OCI-LY1 (cell line): ENCODE measurements around the gene SLC25A33.

Source experiments
- H2AFZ ChIP-seq: fragments of 200-600 bp; sonication (generic), shearing (Covaris generic); 2 replicates; pipeline ENCODE4 v1.6.0; 2014; ENCODE audit warnings: antibody characterized with exemption, mild to moderate bottlenecking, low read length
- H3F3A ChIP-seq: fragments of 200-600 bp; sonication (generic), shearing (Covaris generic); 2 replicates; pipeline ENCODE4 v1.6.0; 2014; ENCODE audit warnings: mild to moderate bottlenecking, antibody characterized with exemption, low read length, moderate library complexity; ENCODE audit not compliant: insufficient read depth
- H3K27ac ChIP-seq: fragments of 200-600 bp; sonication (generic); 2 replicates; pipeline ENCODE4 v1.5.1; 2014; ENCODE audit warnings: low read length, mixed run types, mild to moderate bottlenecking, low read depth; ENCODE audit not compliant: poor library complexity, severe bottlenecking
- H3K27me3 ChIP-seq: fragments of 200-600 bp; sonication (generic); 2 replicates; pipeline ENCODE4 v1.6.0; 2014; ENCODE audit warnings: antibody characterized with exemption, mild to moderate bottlenecking, low read length, moderate library complexity; ENCODE audit not compliant: insufficient read depth
- H3K36me3 ChIP-seq: fragments of 200-600 bp; sonication (generic); 2 replicates; pipeline ENCODE4 v1.6.1; 2014; ENCODE audit warnings: mild to moderate bottlenecking, antibody characterized with exemption, low read length, moderate library complexity, mixed read lengths; ENCODE audit not compliant: insufficient read depth
- H3K4me1 ChIP-seq: fragments of 200-600 bp; sonication (generic); 2 replicates; pipeline ENCODE4 v1.5.1; 2014; ENCODE audit warnings: mild to moderate bottlenecking, low read length, moderate library complexity; ENCODE audit not compliant: insufficient read depth, severe bottlenecking
- H3K4me2 ChIP-seq: fragments of 200-600 bp; sonication (generic), shearing (Covaris generic); 2 replicates; pipeline ENCODE4 v1.6.1; 2014; ENCODE audit warnings: low read length
- H3K4me3 ChIP-seq: fragments of 200-600 bp; sonication (generic); 2 replicates; pipeline ENCODE4 v1.5.1; 2014; ENCODE audit warnings: low read length, low read depth, mild to moderate bottlenecking, mixed read lengths; ENCODE audit not compliant: poor library complexity, severe bottlenecking
- H3K79me2 ChIP-seq: fragments of 200-600 bp; shearing (Covaris generic); 2 replicates; pipeline ENCODE4 v1.6.1; 2016; ENCODE audit warnings: mixed run types, low read length, mixed read lengths; ENCODE audit not compliant: insufficient read depth
- H3K9ac ChIP-seq: fragments of 200-600 bp; sonication (generic), shearing (Covaris generic); 2 replicates; pipeline ENCODE4 v1.6.1; 2014; ENCODE audit warnings: mild to moderate bottlenecking, low read length, mixed read lengths
- H3K9me2 ChIP-seq: fragments of 200-600 bp; sonication (generic), shearing (Covaris generic); 2 replicates; pipeline ENCODE4 v1.6.1; 2014; ENCODE audit warnings: low read depth, mild to moderate bottlenecking, low read length, mixed read lengths
- H3K9me3 ChIP-seq: fragments of 200-600 bp; shearing (Covaris generic); 2 replicates; pipeline ENCODE4 v1.6.1; 2014; ENCODE audit warnings: low read length, mixed read lengths
- H4K20me1 ChIP-seq: fragments of 200-600 bp; sonication (generic), shearing (Covaris generic); 2 replicates; pipeline ENCODE4 v1.6.0; 2016; ENCODE audit warnings: mild to moderate bottlenecking, low read length; ENCODE audit not compliant: insufficient read depth
- CTCF ChIP-seq: fragments of 200-600 bp; sonication (generic), shearing (Covaris generic); IDR thresholded peaks from 2 replicates; pipeline ENCODE4 v1.5.1; 2017; ENCODE audit warnings: mild to moderate bottlenecking, antibody characterized with exemption, low read length, moderate library complexity, mixed read lengths
- EZH2 ChIP-seq: fragments of 200-600 bp; sonication (generic), shearing (Covaris generic); IDR thresholded peaks from 2 replicates; pipeline ENCODE4 v1.8.0; 2017; ENCODE audit warnings: borderline replicate concordance, mixed run types, mild to moderate bottlenecking, antibody characterized with exemption, low read length, moderate library complexity, mixed read lengths

The SLC25A33 gene

GRCh38 chr1:9586147-9586766, 47.0 kb downstream of the SLC25A33 start:
- peaks cover 45% of the 10 kb centered on the region for H3K36me3 ChIP-seq
- H2AFZ ChIP-seq = no peak overlapping the region
- H3K9me3 ChIP-seq = no peaks in the 10 kb centered on the region
- H3K4me2 ChIP-seq = no peak overlapping the region
- no peaks in the 10 kb centered on the region for H3K27me3 ChIP-seq
- H4K20me1 ChIP-seq = no peaks in the 10 kb centered on the region
- H3K27ac ChIP-seq = peak overlapping the region; percentile 16
- no peaks in the 10 kb centered on the region for H3K9me2 ChIP-seq
- H3K4me3 ChIP-seq = no peak overlapping the region
- H3K9ac ChIP-seq = no peak overlapping the region
- peaks cover 3% of the 10 kb centered on the region for H3F3A ChIP-seq
- no peak for TF ChIP-seq CTCF
- TF ChIP-seq EZH2 = no peak
- peaks cover 18% of the 10 kb centered on the region for H3K79me2 ChIP-seq
- peaks cover 21% of the 10 kb centered on the region for H3K4me1 ChIP-seq

GRCh38 chr1:9588551-9589143, 49.4 kb downstream of the SLC25A33 start, which contains the start of gene TMEM201:
Gene TMEM201 (plus strand): TSS chr1:9588911. CDS start chr1:9588931, 20 bp downstream.
- Histone ChIP-seq H3K4me3 (peak within 1 kb of the TSS; percentile 89), H3K9ac (peak within 1 kb of the TSS; percentile 85), H3K4me2 (peak within 1 kb of the TSS; percentile 94), H3K9me2 (no peaks in the 10 kb centered on the region), H3K27ac (peak within 1 kb of the TSS; percentile 55), H3F3A (no peaks in the 10 kb centered on the region; the same call in none of the 2 replicates), H3K79me2 (peaks cover 34% of the 10 kb centered on the region), H3K4me1 (peaks cover 45% of the 10 kb centered on the region), H3K27me3 (no peaks in the 10 kb centered on the region), H3K9me3 (no peaks in the 10 kb centered on the region), H3K36me3 (peaks cover 21% of the 10 kb centered on the region), H2AFZ (no peak within 1 kb of the TSS), H4K20me1 (no peaks in the 10 kb centered on the region)
- TF ChIP-seq EZH2 (no peak), CTCF (peak; percentile 59)

GRCh38 chr1:9589144-9589718, 50.0 kb downstream of the SLC25A33 start:
- Histone ChIP-seq H4K20me1 (no peaks in the 10 kb centered on the region), H3F3A (no peaks in the 10 kb centered on the region; the same call in none of the 2 replicates), H3K4me1 (peaks cover 51% of the 10 kb centered on the region), H3K27ac (peak overlapping the region; percentile 55), H3K79me2 (peaks cover 38% of the 10 kb centered on the region), H3K9me3 (no peaks in the 10 kb centered on the region), H3K27me3 (no peaks in the 10 kb centered on the region), H3K9ac (peak overlapping the region; percentile 85), H3K4me2 (peak overlapping the region; percentile 94), H3K9me2 (no peaks in the 10 kb centered on the region), H3K4me3 (peak overlapping the region; percentile 89), H3K36me3 (peaks cover 16% of the 10 kb centered on the region), H2AFZ (no peak overlapping the region)
- TF ChIP-seq EZH2 = no peak
- TF ChIP-seq CTCF = no peak
